Thyroid gland (tissue), 4 donors: ENCODE results near the gene NTF3.

Experiments
- CTCF ChIP-seq, 6 experiments: fragments of 200-600 bp in 3 of 6; fragments of 450-650 bp in 3 of 6; sonication (generic) in 3 of 6; IDR thresholded peaks; one replicate each; pipeline ENCODE4 v1.5.1; 2016 to 2019; ENCODE audit warnings: antibody characterized with exemption in 6 of 6, mild to moderate bottlenecking in 2 of 6, inconsistent platforms in 1 of 6, moderate library complexity in 1 of 6
- POLR2A ChIP-seq, 2 donors: fragments of 450-650 bp; IDR thresholded peaks; one replicate each; pipeline ENCODE4 v1.6.1; 2017; ENCODE audit warnings: antibody characterized with exemption in 2 of 2, mild to moderate bottlenecking in 2 of 2, moderate library complexity in 1 of 2

GRCh38 chr12:5498076-5498475, 66.2 kb downstream of the NTF3 start:
- TF ChIP-seq POLR2A (IDR thresholded peaks at IDR 0.05) (no peak), CTCF (IDR thresholded peaks at IDR 0.05) (no peak)
